Fibroblast of peridontal ligament (primary cell): ENCODE results near the gene FOSB.

Experiments used
- DNase-seq: peaks from one replicate; pipeline ENCODE4 v3.0.0-alpha.2; 2010; ENCODE audit errors: extremely low read depth

Gene FOSB

DNA sequence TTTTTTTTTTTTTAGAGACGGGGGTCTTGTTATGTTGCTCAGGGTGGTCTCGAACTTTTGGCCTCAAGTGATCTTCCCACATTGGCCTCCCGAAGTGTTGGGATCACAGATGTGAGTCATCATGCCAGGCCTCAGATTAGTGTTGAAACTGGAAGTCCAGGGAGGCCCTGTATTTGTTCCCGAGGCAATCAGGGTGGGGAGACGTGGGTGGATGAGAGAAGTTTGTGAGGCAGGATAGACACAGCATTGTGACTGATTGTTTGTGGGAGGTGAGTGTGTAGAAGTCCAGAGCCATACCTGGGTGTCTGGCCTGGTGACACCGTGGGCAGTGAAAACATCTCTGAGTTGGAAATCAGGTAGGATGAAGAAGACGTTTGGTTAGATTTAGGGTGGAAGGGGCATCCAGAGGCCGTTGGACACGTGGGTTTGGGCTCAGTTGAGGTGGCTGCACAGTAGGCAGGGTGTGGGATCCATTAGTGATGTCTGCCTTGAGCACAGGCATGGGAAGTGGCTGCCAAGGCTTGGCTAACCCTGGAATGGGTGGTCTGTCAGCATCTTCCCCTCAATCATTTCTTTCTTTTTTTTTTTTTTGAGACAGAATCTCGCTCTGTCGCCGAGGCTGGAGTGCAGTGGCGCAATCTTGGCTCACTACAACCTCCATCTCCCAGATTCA, 16.6 kb downstream of the FOSB start:
- DNase-seq = peak; percentile 17

DNA sequence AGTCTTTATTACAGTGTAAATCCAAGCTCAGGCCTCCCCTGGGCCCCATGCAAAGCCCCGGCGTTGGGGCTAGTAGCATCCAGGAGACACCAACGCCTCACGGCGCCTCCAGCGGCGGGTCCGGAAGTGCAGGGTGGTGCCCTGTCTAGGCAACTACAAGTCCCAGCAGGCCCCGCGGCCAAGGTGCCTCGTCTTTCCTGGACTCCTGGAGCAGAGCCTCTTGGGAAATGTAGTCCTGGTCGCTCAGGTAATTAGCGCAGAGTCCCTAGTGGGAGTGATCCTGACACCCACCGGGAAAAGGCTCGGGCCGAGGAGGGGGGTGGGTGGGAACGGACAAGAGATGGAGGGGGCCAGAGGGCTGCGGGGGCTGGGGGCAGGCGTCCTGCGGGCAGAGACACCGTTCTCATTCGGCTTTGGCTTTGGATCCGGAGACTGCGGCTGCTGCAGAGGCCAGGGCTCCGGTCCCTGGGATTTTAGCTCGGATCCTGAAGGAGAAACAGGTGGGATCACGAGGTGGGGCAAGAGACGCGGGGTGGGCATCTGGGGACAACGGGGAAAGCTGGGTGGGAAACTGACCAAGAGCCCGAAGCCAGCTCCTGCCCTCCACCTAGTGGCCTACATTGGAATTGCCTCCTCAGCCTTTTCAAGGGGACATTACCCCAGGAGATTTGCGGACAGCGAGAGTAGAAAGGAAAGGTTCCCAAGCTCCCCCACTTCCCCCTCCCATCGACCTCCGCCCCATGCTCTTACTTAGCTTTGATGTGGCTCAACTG, 17.7 kb downstream of the FOSB start:
- peak; percentile 91 for DNase-seq

DNA sequence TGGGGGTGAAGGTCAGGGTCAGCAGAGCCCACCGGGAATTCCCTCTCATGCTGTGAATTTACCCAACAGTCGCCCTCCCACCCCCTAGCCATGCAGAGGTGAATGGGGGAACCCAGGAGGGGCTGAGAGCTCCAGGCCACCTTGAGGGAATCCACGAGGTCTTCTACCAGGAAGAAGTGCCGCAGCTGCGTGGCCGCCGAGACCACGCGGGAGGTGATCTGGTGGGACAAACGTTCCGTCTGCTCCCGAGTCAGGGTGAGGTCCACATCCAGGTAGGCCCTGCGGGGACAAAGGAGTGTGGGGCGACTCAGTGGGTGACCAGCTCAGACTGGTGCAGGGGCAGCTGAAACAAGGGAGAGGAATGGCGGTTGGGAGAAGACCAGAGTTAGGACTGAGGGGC, 20.9 kb downstream of the FOSB start:
- DNase-seq = no peak

DNA sequence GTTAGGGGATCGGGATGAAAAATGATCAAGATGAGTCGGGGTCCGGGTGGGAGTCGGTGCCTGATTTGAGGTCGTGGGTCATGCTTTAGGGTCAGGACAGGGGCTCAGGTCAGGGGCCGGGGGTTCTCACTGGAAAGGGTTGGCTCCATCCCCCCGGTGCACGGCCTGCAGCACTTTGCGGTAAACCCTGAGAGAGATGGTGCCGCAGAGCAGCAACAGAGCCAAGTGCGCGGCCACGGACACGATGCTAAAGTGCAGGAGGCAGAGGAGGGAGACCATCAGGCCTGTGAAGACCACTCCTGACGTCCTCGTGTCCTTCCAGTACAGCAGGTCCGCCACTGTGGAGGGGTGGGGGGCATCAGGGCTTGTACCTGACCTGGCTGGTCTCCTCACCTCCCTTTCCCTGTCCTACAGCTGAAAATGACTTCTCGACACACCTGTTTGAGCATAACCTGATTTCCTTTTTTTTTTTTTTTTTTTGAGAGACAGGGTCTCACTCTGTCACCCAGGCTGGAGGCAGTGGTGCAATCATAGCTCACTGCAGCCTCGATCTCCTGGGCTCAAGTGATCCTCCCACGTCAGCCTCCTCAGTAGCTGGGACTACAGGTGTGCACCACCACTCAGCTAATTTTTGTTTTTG, 21.5 kb downstream of the FOSB start:
- DNase-seq = no peak

DNA sequence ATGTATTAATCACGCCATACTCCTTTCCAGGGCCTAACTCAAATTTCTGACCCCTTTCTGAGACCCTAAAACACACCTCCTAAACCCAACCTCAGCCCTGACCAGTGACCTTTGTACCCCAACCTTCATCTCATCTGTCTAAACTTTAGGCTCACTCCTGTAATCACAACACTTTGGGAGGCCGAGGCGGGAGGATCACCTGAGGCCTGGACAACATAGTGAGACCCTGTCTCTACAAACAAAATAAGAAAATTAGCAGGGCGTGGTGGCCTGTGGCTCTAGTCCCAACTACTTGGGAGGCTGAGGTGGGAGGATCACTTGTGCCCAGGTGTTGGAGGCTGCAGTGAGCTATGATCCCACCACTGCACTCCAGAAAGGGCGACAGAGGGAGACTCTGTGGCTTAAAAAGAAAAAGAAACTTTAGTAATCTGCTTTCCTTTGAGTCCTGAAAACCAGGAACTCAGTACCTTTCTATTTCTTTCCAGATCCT, 24.4 kb downstream of the FOSB start:
- no peak for DNase-seq

DNA sequence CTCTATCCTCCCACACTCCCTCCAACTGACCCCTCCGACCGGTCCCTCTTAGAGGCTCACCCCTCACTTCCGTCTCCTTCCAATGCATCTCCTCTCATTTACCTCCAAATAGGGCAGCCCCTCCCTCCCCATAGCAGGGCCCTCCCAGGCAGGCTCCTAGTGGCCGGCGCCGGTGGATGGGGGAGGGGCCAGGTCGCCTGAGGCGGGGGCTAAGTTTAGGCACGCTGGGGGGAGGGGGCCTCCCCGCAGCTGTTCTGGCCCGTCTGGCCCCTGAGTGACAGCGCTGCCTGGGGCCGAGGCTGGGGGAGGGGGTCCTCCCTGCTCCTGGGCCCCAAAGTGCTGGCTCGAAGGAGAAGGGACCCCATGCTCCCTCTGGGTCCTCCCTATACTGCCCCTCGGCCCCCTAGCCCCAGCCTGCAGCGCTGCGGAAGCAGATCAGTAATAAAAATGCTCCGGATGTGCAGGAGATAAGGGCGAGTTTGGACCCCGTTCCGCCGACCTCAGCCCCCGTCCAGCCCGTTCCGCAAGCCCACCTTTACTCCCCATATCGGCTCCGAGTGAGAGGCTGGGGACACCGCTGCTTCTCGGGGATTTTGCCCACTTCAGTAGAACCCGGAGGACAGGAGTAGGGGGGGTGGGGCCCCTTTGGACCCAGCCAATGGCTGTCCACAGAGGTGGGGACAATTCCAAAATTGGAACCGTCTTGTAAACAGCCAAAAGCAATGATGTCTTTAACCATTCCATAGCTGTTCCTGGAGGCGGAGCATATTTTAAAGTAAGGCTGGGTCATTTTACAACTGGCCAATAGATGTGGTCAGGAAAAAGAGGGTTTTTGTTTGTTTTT, 25.1 kb downstream of the FOSB start:
- DNase-seq = peak; percentile 75

DNA sequence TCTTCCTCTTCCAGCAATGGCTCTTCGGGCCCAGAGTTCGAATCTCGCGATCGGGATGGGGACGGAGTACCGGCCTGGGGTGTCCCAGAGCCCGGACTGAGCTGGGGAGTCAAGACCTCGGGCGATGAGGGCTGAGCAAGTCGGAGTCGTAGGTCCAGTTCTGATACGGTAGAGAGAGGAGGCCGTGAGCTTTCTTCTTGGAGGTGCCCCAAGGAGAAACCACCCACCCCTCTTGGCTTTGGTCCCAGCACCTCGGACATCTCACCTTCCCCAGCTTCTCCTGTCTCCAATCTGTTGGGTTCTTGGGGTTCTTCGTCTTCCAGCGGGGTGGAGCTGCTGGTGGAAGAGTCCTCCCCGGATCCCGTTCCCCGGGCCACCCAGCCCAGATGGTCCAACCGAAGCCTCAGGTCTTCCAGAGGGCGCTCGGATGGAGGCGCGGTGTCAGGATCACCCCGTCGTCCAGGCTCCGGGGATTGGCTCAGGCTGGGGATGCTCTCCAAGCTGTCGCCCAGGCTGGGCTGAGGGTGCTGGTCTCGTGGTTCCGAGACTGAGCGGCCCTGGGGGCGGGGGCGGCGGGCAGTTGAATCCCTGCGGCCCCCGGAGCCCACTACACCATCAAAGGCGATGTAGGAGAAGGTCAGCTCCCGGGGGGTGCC, 26.6 kb downstream of the FOSB start:
- no peak for DNase-seq

DNA sequence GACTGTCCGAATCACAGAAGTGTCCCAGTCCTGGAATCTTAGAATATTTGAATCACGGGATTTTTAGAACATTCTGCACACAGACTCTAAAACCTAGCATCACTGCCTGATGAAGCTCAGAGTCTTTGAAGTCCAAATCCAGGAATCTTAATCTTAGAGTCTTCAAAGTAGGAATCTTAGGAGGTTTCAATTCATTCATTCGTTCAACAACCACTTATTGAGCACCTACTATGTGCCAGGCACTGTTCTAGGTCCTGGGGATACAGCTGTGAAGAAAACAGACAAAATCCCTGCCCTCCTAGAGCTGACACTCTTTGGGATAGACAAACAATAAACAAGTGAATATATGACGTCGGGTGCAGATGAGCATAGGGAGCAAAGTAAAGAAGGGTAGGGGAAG, 27.4 kb downstream of the FOSB start:
- DNase-seq = no peak

DNA sequence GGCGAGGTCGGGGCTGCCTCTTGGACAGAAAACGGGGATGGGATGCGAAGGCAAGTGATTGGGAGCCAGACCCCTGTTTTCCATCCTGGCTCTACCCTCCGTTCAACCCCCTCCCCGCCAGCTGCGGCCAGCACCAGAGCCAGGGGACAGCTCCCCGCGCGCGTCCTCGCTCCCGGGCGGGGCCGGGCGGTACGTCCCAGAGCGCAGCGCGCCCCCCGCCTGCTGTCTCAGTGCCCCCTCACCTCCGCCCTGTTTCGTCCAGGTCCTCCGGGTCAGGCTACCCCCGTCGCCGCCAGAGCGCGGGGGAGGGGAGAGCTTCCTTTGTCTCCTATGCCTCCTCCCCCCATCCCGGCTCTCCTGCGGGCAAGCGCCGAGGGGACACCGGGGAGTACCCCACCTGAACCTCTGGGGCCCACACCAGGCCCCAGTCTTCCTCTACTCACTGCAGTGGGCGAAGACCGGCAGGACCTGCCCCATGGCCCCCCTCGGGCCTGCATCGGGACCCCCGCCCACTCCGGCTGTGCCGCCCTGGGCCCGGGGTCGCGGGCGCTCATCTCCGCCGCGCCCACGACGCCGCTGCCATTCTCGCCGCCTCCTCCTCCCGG, 28.7 kb downstream of the FOSB start:
- no peak for DNase-seq

DNA sequence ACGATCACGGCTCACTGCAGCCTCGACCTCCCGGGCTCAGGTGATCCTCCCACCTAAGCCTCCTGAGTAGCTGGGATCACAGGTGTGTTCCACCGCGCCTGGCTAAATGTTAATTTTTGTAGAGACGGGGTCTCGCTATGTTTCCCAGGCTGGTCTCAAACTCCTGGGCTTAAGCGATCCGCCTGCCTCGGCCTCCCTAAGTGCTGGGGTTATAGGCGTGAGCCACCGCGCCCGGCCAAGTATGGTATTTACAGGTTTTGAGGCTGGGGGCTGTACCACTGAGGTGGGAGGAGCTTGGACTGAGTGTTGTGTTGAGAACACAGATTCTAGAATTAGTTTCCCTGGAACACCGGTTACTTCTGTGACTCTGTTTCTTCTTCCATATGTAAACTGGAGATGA, 30.0 kb downstream of the FOSB start:
- DNase-seq = no peak

DNA sequence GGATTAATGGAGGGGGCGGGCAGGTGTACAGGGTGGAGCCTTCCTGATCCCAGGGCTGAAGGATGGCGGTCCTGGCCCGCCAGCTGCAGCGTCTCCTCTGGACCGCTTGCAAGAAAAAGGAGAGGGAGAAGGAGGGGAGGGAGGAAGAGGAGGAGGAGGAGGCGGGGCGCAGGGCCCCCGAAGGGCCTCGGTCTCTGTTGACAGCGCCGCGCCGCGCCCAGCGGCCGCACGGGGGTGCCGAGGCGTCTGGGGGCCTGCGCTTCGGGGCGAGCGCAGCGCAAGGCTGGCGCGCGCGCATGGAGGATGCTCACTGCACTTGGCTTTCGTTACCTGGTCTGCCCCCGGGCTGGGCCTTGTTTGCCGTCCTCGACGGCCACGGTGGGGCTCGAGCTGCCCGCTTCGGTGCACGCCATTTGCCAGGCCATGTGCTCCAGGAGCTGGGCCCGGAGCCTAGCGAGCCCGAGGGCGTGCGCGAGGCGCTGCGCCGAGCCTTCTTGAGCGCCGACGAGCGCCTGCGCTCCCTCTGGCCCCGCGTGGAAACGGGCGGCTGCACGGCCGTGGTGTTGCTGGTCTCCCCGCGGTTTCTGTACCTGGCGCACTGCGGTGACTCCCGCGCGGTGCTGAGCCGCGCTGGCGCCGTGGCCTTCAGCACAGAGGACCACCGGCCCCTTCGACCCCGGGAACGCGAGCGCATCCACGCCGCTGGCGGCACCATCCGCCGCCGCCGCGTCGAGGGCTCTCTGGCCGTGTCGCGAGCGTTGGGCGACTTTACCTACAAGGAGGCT, 30.8 kb downstream of the FOSB start, which contains the start of gene PPM1N:
TSS of gene PPM1N (plus strand) at position 33 of the 785 bp plus-strand sequence. CDS start at position 63, 30 bp downstream.
- DNase-seq = no peak

DNA sequence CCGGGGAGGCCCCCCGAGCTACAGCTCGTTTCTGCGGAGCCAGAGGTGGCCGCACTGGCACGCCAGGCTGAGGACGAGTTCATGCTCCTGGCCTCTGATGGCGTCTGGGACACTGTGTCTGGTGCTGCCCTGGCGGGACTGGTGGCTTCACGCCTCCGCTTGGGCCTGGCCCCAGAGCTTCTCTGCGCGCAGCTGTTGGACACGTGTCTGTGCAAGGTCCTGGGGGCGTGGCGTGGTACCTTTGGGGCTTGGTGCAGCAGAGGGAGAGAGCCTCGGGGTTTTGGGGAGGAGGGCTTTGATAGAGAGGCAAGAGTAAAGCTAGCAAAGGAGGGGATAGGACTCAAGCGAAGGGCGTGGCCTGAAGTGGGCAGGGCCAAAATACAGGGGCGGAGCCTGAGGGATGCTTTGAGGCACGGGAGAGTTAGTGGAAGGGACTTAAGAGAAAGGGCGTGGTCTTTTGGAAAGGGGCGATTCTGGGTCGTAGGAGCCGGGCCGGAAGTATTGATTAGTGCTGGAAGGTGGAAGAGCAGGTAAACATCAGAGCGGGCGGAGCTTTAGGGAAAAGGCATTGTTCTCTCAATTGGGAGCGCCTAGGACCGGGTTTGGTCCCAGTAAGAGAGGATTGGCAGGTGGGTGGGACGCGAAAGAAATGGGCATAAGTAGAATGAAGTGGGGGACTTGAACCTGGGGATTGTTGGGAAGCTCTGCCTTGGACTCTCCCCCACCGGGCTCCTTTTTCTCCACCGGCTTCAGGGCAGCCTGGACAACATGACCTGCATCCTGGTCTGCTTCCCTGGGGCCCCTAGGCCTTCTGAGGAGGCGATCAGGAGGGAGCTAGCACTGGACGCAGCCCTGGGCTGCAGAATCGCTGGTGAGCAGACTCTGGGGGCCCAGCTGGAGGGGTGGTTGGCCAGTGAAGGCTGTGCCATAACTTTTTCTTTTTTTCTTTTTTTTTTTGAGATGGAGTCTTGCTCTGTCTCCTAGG, 31.7 kb downstream of the FOSB start:
- DNase-seq = no peak

DNA sequence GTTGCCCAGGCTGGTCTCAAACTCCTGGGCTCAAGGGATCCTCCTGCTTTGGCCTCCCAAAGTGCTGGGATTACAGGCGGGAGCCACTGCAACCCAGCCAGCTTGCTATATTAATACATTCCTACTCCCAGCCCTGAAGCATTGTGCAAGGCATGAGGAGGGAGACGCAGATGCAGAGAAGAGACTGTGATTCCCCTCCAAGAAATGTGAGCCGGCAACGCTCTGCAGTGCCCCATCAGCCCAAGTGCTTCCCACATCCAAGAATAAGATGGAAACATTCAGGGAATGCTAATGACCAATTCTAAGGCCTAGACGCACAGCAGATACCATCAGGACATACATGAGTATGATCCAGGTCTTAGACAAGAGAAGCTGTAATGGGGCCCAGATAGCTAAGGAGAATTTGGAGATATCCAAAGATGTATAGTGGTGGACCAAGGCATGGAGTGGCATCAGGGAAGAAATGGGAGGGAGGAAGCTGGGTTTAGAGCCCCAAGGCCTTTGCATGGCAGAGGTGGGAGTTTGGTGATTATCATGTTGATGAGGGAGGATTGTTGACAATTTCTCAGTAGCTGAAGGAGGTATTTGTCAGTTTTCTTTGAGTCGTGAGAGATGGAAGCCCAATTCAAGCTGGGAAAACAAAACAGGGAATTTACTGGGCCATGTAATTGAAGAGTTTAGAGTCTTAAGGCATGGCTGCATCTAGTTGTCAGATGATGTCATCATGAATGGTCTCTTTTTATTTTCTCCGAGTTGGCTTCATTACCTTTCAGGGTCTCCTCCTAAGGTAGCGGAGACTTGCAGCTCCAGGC, 33.3 kb downstream of the FOSB start:
- no peak for DNase-seq

DNA sequence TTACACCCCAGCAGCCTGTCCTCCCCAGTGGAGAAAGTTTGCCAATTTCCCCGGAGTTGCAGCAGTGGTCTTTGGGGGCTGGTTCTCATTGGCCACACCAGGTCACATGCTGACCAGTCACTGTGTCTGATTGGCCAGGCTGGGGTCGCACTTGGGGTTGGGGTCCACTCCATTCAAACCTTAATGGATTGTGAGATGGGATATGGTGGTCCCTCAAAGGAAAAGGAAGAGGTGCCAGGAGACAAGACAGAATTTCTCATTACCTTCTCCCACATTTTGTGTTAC, 33.9 kb downstream of the FOSB start:
- DNase-seq = no peak

DNA sequence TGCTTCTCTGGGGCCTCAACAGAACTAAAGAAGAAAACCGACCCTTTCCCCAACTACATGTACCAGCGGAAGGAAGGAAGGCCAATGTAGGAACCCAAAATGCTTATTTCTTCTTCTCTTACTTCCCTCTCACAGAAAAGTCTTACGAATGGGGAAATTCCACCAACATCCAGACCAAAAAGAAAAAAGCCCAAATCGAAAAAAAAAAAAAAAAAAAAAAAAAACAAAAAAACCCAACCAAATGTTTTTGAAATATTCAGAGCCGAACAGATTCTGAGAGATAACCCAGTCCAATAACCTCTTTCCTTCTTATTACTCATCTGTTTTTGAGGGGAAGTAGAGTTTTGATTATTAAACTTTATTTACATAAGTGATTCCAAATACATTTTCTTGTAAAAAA, 34.3 kb downstream of the FOSB start:
- no peak for DNase-seq

DNA sequence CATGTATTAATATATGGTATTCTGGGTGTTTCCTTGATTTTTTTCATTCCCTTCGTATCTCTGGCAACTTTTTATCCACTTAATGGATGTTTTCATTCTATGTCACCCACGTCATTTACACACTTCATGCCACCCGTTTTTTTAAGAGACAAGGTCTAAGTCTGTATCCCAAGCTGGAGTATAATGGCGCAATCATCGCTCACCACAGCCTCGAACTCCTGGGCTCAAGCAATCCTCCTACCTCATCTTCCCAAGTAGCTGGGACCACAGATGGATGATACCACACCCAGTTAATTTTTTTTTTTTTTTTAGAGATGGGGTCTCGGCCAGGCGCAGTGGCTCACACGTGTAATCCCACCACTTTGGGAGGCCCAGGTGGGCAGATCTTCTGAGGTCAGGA, 36.1 kb downstream of the FOSB start:
- no peak for DNase-seq

DNA sequence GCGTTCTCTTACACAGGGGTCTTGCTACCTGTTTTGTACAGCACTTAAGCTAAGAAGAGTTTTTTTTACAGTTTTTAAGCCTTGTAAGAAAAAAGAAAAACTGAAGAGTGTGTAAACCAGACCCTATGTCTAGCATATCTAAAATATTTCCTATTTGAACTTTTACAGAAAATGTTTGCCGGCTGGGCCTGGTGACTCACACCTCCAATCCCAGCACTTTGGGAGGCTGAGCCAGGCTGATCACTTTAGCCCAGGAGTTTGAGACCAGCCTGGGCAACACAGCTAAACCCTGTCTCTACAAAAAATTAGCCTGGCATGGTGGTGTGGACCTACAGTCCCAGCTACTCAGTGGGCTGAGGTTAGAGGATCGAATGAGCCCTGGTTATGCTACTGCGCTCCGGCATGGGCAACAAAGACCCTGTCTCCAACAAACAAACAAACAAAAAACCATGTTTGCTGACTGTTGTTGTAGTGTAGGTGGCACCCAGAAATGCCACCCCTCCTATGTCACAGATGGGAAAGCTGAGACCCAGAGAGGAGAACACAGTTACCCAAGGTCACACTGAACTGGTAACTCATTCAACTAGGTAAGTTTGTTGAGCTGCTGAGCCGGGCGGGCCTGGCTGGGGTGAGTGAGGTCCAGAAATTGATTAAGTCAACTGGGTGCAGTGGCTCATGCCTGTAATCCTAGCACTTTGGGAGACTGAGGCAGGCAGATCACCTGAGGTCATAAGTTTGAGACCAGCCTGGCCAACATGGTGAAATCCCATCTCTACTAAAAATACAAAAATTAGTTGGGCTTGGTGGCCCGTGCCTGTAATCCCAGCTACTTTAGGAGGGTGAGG, 37.6 kb downstream of the FOSB start:
- peak; percentile 40 for DNase-seq

DNA sequence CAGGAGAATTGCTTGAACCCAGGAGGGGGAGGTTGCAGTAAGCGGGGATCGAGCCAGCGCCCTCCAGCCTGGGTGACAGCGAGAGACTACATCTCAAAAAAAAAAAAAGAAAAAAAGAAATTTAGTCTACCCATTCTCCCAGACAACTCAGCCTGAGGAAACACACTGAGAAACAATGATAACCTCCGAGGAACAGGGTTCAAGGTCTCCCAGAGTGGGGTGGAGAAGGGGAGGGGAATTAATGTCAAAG, 38.1 kb downstream of the FOSB start:
- DNase-seq = no peak
